A673 (cell line): ENCODE measurements around the gene TMEM81.

Experiments
- EZH2 ChIP-seq: fragments of 200-600 bp; sonication (generic); IDR thresholded peaks from 2 replicates; pipeline ENCODE4 v1.6.1; 2017; ENCODE audit warnings: borderline replicate concordance, low read depth, mild to moderate bottlenecking, mixed read lengths, antibody characterized with exemption, low read length; ENCODE audit not compliant: poor library complexity, severe bottlenecking
- TF ChIP-seq, protein P1 (sequence below): fragments of 300-800, 200-600 bp; sonication (generic); conservative IDR thresholded peaks from 2 replicates; pipeline ENCODE4 v1.5.1; 2017; ENCODE audit warnings: low read depth, mild to moderate bottlenecking, antibody characterized with exemption, low read length, moderate library complexity, mixed read lengths

DNA sequence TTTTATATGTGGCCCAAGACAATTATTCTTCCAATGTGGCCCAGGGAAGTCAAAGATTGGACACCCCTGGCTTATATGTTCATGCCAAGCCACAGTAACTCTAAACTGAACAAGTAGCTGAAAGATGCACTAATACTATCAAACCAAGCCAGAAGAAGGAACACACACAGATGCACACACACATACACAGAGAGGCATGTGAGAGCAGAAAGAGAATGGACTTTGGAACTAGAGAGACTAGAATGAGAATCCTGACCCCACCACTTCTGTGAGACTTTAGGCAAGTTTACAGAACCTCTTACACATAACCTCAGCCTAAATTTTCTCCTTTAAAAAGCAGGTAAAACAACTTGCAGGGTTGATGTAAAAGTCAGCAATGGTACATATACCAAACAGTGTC lies 11.2 kb upstream of the TMEM81 start:
- TF ChIP-seq, protein P1, sequence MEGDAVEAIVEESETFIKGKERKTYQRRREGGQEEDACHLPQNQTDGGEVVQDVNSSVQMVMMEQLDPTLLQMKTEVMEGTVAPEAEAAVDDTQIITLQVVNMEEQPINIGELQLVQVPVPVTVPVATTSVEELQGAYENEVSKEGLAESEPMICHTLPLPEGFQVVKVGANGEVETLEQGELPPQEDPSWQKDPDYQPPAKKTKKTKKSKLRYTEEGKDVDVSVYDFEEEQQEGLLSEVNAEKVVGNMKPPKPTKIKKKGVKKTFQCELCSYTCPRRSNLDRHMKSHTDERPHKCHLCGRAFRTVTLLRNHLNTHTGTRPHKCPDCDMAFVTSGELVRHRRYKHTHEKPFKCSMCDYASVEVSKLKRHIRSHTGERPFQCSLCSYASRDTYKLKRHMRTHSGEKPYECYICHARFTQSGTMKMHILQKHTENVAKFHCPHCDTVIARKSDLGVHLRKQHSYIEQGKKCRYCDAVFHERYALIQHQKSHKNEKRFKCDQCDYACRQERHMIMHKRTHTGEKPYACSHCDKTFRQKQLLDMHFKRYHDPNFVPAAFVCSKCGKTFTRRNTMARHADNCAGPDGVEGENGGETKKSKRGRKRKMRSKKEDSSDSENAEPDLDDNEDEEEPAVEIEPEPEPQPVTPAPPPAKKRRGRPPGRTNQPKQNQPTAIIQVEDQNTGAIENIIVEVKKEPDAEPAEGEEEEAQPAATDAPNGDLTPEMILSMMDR = no peak
- TF ChIP-seq EZH2 = no peak
